Lower lobe of right lung (tissue), 2 donors: ENCODE data around the gene MYO10. TPM values are rescaled to one million over a fixed set of nuclear protein-coding genes. Genes with fewer than 3 reads are reported as not detected.

Experiments used
- ATAC-seq, 2 donors: fragments of 200-7000 bp; cut with Tn5 transposase; one replicate each; pipeline ENCODE4 v1.9.1; 2020 to 2022; ENCODE audit warnings: mild to moderate bottlenecking in 2 of 2, moderate library complexity in 2 of 2
- DNase-seq: peaks from one replicate; pipeline ENCODE4 v3.0.0-alpha.2; 2020
- H3K27ac ChIP-seq: fragments of 200-600 bp; one replicate; pipeline ENCODE4 v1.8.0; 2022
- H3K27me3 ChIP-seq: fragments of 200-600 bp; one replicate; pipeline ENCODE4 v1.8.0; 2022; ENCODE audit warnings: low read depth
- H3K36me3 ChIP-seq: fragments of 200-600 bp; one replicate; pipeline ENCODE4 v1.8.0; 2022; ENCODE audit warnings: mild to moderate bottlenecking
- H3K4me1 ChIP-seq: fragments of 200-600 bp; one replicate; pipeline ENCODE4 v1.8.0; 2022
- H3K4me3 ChIP-seq: fragments of 200-600 bp; one replicate; pipeline ENCODE4 v1.8.0; 2022; ENCODE audit warnings: mild to moderate bottlenecking
- H3K9me3 ChIP-seq: fragments of 200-600 bp; one replicate; pipeline ENCODE4 v1.8.0; 2022
- CTCF ChIP-seq: fragments of 200-600 bp; IDR thresholded peaks from one replicate; pipeline ENCODE4 v1.8.0; 2022; ENCODE audit warnings: antibody characterized with exemption, mild to moderate bottlenecking
- intact Hi-C: fragments of 100-400 bp; cut with DNase I; formaldehyde crosslinking; loops from one replicate; pipeline ENCODE4 v1.11.0; 2022
- total RNA-seq: library from RNA; stranded (reverse); fragmentation: NEBNext Ultra II Directional; extraction: Animal tissue kit (Norgen Biotek cat#: 25700); gene quantifications from one replicate; pipeline ENCODE4 v1.2.1, GENCODE V29; 2021
- donor health status: DM: no; HTN: yes; CAD: no; lungs with severe emphysema.

Gene MYO10
- total RNA-seq, 1 donor from 2014 or later: 51.5 TPM

DNA sequence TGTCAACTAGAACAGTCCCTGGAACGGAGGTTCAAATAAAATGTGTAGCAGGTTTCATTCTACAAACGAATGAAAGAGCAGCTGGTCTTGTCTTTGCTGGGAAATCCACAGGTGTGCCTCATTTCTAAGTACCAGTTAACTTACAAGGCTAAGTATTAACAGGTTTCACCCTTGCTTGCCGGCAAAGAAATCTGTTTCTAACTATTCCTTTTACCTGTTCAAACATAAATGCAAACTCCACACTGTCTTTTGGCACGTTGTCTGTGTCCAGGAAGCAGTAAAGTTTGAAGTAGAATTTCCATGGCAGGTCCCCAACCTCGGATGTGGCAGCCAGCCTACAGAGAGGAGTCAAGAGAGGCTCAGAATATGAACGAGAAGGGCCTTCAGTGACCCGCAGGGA lies 264.9 kb downstream of the MYO10 start:
- DNase-seq: no peak
- Histone ChIP-seq H3K27me3 (no peaks in the 10 kb centered on the region), H3K4me1 (no peaks in the 10 kb centered on the region), H3K36me3 (peaks cover 97% of the 10 kb centered on the region), H3K9me3 (no peaks in the 10 kb centered on the region), H3K27ac (no peak overlapping the region), H3K4me3 (no peak overlapping the region)
- intact Hi-C loops: no loop called here
- no peak for TF ChIP-seq CTCF
- no peak for ATAC-seq

DNA sequence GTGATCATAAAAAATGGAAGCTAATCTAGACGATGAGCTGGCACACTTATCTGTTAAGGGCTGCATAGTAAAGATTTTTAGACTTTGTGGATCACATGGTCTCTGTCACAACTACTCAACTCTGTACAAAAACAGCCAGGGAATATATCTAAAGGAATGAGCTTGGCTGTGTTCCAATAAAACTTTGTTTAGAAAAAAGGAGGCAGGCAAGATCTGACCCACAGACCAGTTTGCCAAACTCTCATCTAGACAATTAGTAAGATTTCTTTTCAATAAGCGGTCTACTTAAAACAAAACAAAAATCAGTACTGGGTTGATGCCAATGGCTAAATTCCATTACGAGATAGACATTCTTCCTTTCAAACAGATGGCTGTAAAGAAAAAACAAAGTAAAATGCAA lies 266.3 kb downstream of the MYO10 start:
- Histone ChIP-seq H3K4me3 (no peak overlapping the region), H3K27me3 (no peaks in the 10 kb centered on the region), H3K9me3 (no peaks in the 10 kb centered on the region), H3K4me1 (no peaks in the 10 kb centered on the region), H3K27ac (no peak overlapping the region), H3K36me3 (peaks cover 96% of the 10 kb centered on the region)
- intact Hi-C loops: no loop called here
- no peak for DNase-seq
- no peak for TF ChIP-seq CTCF
- no peak for ATAC-seq

DNA sequence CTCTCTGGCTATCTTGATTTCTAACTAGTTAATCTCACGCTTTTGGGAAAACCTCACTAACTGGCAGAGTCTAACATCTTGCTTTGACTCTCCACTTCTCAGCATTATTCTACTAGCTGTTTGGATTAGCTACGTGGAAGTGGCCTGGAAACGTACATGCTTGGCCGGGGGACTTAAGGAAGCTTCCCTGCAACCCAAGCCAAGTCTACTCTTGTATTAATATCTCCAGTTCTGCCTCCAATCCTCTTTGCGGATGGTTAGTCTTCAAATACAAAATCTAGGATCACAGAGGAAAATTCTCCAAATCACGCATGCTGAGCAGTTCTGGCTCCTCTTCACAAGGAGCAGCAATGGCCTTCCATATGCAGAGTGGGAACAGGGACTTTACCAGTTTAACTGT lies 267.5 kb downstream of the MYO10 start:
- intact Hi-C loops: no loop called here
- Histone ChIP-seq H3K27me3 (no peaks in the 10 kb centered on the region), H3K9me3 (no peaks in the 10 kb centered on the region), H3K4me3 (no peak overlapping the region), H3K27ac (no peak overlapping the region), H3K36me3 (peaks cover 91% of the 10 kb centered on the region), H3K4me1 (no peaks in the 10 kb centered on the region)
- DNase-seq (no peak), ATAC-seq (no peak)
- TF ChIP-seq CTCF: no peak

DNA sequence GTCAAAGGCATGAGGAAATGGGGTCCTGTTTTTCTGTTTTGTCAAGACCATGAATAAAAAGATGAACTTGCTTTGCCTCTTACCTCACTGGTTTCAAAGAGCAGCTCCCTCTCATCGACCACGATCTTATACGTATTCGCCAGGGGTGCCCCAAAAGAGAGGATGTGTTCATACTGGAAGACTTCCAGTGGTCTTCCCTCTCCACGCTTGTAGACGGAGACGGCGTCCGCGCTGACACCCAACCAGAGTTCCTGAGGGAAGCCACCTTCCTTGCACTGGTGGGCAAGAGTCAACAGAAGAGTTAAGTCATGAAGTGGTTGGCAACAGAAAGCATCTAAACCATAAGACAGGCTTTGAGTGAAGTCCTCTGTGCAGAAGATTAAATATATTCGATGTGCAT lies 267.9 kb downstream of the MYO10 start:
- TF ChIP-seq CTCF: no peak
- peaks cover 86% of the 10 kb centered on the region for H3K36me3 ChIP-seq
- no peak for ATAC-seq
- no peak overlapping the region for H3K27ac ChIP-seq
- H3K9me3 ChIP-seq: no peaks in the 10 kb centered on the region
- H3K27me3 ChIP-seq: no peaks in the 10 kb centered on the region
- no peaks in the 10 kb centered on the region for H3K4me1 ChIP-seq
- intact Hi-C loops: no loop called here
- no peak overlapping the region for H3K4me3 ChIP-seq
- no peak for DNase-seq

- Histone ChIP-seq H3K36me3 (peaks cover 74% of the 10 kb centered on the region), H3K9me3 (no peaks in the 10 kb centered on the region), H3K4me3 (no peak overlapping the region), H3K27me3 (no peaks in the 10 kb centered on the region), H3K27ac (no peak overlapping the region), H3K4me1 (no peaks in the 10 kb centered on the region)
- DNase-seq: no peak
- intact Hi-C loops: no loop called here
- peak; percentile 50 to 68 for ATAC-seq
- peak; percentile 30 for TF ChIP-seq CTCF
These were observed 269.1 kb downstream of the MYO10 start for GRCh38 chr5:16666883-16667398.
